Stomach (tissue), 9 donors: ENCODE results near the gene FOXS1. TPM values are rescaled to one million over a fixed set of nuclear protein-coding genes. Genes with fewer than 3 reads are reported as not detected.

ENCODE experiments used
- DNase-seq, 2 donors: peaks; one replicate each; pipeline versions ENCODE4 v3.0.0 to v3.0.0-alpha.2; 2013 to 2019
- H3K27ac ChIP-seq, 5 donors: fragments of 200-600 bp in 4 of 5; sonication (generic) in 4 of 5; one replicate each; pipeline ENCODE4 v1.5.1; 2013 to 2019; ENCODE audit warnings: mild to moderate bottlenecking in 1 of 5, moderate library complexity in 1 of 5
- H3K27me3 ChIP-seq, 3 donors: fragments of 200-600 bp; sonication (generic); one replicate each; pipeline ENCODE4 v1.5.1; 2017 to 2019; ENCODE audit warnings: mixed run types in 1 of 3
- H3K36me3 ChIP-seq, 4 donors: fragments of 200-600 bp; sonication (generic); 1 replicate in 3 of 4; 2 replicates in 1 of 4; pipeline ENCODE4 v1.5.1; 2016 to 2019
- H3K4me1 ChIP-seq, 4 donors: fragments of 200-600 bp; sonication (generic); one replicate each; pipeline ENCODE4 v1.5.1; 2016 to 2019
- H3K4me3 ChIP-seq, 4 donors: fragments of 200-600 bp; sonication (generic) in 3 of 4; one replicate each; pipeline ENCODE4 v1.5.1; 2016 to 2019; ENCODE audit warnings: mild to moderate bottlenecking in 1 of 4
- H3K9me3 ChIP-seq, 4 donors: fragments of 200-600 bp; sonication (generic); one replicate each; pipeline ENCODE4 v1.5.1; 2016 to 2019
- EP300 ChIP-seq: sonication (generic); formaldehyde crosslinking; IDR thresholded peaks from one replicate; pipeline ENCODE4 v1.6.1; 2017; ENCODE audit warnings: antibody characterized with exemption
- POLR2A ChIP-seq, 4 donors: fragments of 450-650 bp; IDR thresholded peaks; one replicate each; pipeline ENCODE4 v1.6.1; 2016; ENCODE audit warnings: antibody characterized with exemption in 4 of 4, control low read depth in 2 of 4, mild to moderate bottlenecking in 1 of 4, moderate library complexity in 1 of 4
- POLR2AphosphoS5 ChIP-seq, 3 donors: sonication (generic); formaldehyde crosslinking; IDR thresholded peaks; one replicate each; pipeline ENCODE4 v1.6.1; 2016; ENCODE audit warnings: antibody characterized with exemption in 3 of 3
- WGBS, 5 donors: extraction: QIAGEN DNeasy Blood & Tissue Kit in 3 of 5; methylation state at CpG; one replicate each; pipeline versions ENCODE4 v1.1.5 to v1.1.7; 2013 to 2018; 5-methylcytosine and 5-hydroxymethylcytosine counted together
- intact Hi-C: fragments of 100-400 bp; cut with DNase I; formaldehyde crosslinking; loops from one replicate; pipeline ENCODE4 v1.15.1; 2023; ENCODE audit warnings: low total_unique reads
- polyA plus RNA-seq, 3 donors: library from polyadenylated mRNA; stranded (reverse); fragments of 200-250 nt; gene quantifications; one replicate each; pipeline ENCODE4 v1.2.3, GENCODE V29; 2013
- total RNA-seq, 5 donors: library from RNA; depleted of rRNA; stranded (reverse); fragments of >200 nt; gene quantifications; one replicate each; pipeline versions ENCODE4 v1.1.0 to v1.2.3, GENCODE V29; 2014 to 2016
- TF ChIP-seq, protein P1 (sequence below), 7 experiments: fragments of 450-650 bp in 4 of 7; fragments of 200-600 bp in 3 of 7; sonication (generic) in 3 of 7; IDR thresholded peaks; one replicate each; pipeline ENCODE4 v1.5.1; 2016 to 2019; ENCODE audit warnings: antibody characterized with exemption in 7 of 7, control low read depth in 2 of 7, mild to moderate bottlenecking in 1 of 7
- donor health status: healthy with polysubstance abuse.
- donor health status: Bipolar disorder and iron deficiency.
- donor health status: healthy.

FOXS1 gene
- total and polyA plus RNA-seq, 8 donors = 0.43 to 1.1 (median 0.44) TPM; not detected in 5

DNA sequence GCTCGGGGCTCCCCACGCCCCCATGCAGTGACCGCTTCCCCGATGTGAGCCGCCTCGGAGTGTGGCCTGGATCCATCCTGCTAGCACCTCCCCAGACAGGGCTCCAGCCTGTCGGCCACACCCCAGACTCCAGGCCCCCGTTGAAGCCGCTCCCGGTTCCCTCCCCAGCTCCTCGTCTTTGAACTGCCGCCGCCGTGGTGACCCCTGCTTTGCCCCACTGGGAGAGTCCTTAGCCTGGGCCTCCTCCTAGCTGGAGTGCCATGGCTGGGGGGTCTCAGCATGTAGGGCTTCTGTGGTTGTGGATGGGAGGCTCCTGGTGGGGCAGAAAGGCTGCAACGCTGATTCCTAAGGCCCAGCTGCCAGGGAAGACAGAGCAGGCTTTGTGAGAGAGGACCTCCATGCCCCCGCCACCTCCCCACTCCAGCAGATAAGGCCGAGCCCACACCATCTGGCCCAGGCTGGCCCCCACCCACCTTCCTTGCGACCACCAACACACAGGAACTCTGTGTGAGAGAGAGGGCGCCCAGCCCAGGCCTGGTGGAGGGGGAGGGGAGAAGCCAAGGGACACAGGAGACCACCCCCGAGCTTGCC is 11.4 kb downstream of the FOXS1 start:
- H3K9me3 ChIP-seq = no peaks in the 10 kb centered on the region
- intact Hi-C loops = no loop called here

DNA sequence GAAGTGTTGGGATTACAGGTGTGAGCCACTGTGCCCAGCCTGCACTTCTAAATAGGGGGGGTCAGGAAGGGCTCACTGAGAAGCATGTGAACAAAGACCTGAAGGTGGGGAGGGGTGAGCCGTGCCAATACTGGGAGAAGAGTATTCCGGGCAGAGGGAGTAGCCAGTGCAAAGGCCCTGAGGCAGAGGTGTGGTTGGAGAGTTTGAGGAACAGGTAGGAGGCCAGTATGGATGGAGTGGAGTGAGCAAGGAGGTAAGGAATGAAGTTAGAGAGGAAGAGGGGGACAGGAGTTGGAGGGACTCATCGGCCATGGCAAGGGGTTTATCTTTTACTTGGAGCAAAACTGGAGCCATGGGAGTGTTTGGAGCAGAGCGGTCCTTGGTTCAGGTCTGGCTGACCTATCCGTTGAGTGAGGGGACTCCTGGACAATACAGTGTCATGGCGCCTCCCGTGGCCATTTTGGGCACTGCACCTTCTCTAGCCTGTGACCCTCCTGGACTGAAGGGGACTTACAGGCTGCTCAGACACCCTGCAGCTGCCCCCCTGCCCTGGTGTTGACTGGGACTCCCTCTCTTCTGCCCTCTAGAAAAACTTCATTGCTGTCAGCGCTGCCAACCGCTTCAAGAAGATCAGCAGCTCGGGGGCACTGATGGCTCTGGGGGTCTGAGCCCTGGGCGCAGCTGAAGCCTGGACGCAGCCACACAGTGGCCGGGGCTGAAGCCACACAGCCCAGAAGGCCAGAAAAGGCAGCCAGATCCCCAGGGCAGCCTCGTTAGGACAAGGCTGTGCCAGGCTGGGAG is 12.1 kb downstream of the FOXS1 start:
- no peaks in the 10 kb centered on the region for H3K36me3 ChIP-seq
- H3K4me3 ChIP-seq = no peak overlapping the region
- no peaks in the 10 kb centered on the region for H3K9me3 ChIP-seq
- TF ChIP-seq, protein P1, sequence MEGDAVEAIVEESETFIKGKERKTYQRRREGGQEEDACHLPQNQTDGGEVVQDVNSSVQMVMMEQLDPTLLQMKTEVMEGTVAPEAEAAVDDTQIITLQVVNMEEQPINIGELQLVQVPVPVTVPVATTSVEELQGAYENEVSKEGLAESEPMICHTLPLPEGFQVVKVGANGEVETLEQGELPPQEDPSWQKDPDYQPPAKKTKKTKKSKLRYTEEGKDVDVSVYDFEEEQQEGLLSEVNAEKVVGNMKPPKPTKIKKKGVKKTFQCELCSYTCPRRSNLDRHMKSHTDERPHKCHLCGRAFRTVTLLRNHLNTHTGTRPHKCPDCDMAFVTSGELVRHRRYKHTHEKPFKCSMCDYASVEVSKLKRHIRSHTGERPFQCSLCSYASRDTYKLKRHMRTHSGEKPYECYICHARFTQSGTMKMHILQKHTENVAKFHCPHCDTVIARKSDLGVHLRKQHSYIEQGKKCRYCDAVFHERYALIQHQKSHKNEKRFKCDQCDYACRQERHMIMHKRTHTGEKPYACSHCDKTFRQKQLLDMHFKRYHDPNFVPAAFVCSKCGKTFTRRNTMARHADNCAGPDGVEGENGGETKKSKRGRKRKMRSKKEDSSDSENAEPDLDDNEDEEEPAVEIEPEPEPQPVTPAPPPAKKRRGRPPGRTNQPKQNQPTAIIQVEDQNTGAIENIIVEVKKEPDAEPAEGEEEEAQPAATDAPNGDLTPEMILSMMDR (IDR thresholded peaks at IDR 0.05) = peak in 5 of 7 experiments; percentile 19 to 78 (median 64)
- TF ChIP-seq POLR2AphosphoS5 (IDR thresholded peaks at IDR 0.05) = no peak
- 44 to 70% (median 59%) methylated on average over 7 to 14 of the region's 14 CpGs for WGBS, 5 donors
- H3K27me3 ChIP-seq = peaks cover 0 to 20% (median 0%) of the 10 kb centered on the region in 3 donors
- intact Hi-C loops = no loop called here
- no peak overlapping the region for H3K27ac ChIP-seq
- peaks cover 10 to 28% (median 17%) of the 10 kb centered on the region in 4 donors for H3K4me1 ChIP-seq
- peak; percentile 66 to 81 for DNase-seq

More for the DNA sequence above, 11.4 kb downstream of the FOXS1 start:
- TF ChIP-seq, protein P1 (IDR thresholded peaks at IDR 0.05) = no peak
- TF ChIP-seq POLR2AphosphoS5 (IDR thresholded peaks at IDR 0.05) (no peak), EP300 (no peak), POLR2A (IDR thresholded peaks at IDR 0.05) (no peak)
- Histone ChIP-seq H3K36me3 (no peaks in the 10 kb centered on the region), H3K4me3 (no peak overlapping the region), H3K27ac (no peak overlapping the region), H3K4me1 (peaks cover 10 to 35% (median 17%) of the 10 kb centered on the region in 4 donors), H3K27me3 (peaks cover 0 to 20% (median 0%) of the 10 kb centered on the region in 3 donors)
- 50 to 66% (median 57%) methylated on average over 1 to 20 of the region's 20 CpGs for WGBS, 5 donors
- no peak for DNase-seq

DNA sequence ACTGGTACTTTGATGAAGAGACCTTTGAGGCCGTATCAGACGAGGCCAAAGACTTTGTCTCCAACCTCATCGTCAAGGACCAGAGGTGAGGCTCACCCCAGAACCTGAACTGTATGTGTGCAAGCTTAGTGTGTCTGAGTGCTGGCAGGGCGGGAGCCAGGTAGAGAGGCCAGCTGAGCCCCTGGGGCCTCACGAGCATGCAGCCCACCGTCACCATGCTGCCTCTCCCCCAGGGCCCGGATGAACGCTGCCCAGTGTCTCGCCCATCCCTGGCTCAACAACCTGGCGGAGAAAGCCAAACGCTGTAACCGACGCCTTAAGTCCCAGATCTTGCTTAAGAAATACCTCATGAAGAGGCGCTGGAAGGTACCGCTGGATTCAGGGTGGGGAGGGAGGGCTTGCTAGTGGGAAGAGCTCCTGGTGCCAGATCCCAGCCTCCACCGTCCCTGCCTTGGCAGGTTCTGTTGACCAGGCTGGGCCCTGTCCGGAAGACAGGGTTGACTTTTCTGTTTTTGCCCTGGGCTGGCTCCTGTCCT is 13.6 kb downstream of the FOXS1 start:
- H3K4me1 ChIP-seq = peaks cover 10 to 22% (median 12%) of the 10 kb centered on the region in 4 donors
- WGBS, 5 donors = 82 to 88% (median 85%) methylated on average over 11 to 17 of the region's 17 CpGs
- H3K9me3 ChIP-seq = no peaks in the 10 kb centered on the region
- H3K27ac ChIP-seq = no peak overlapping the region
- no peak for DNase-seq
- TF ChIP-seq, protein P1 (IDR thresholded peaks at IDR 0.05) = no peak
- TF ChIP-seq POLR2A (IDR thresholded peaks at IDR 0.05) = no peak
- TF ChIP-seq POLR2AphosphoS5 (IDR thresholded peaks at IDR 0.05) = no peak
- no peak for TF ChIP-seq EP300
- no peaks in the 10 kb centered on the region for H3K36me3 ChIP-seq
- H3K4me3 ChIP-seq = no peak overlapping the region
- peaks cover 0 to 20% (median 0%) of the 10 kb centered on the region in 3 donors for H3K27me3 ChIP-seq
- intact Hi-C loops = no loop called here

DNA sequence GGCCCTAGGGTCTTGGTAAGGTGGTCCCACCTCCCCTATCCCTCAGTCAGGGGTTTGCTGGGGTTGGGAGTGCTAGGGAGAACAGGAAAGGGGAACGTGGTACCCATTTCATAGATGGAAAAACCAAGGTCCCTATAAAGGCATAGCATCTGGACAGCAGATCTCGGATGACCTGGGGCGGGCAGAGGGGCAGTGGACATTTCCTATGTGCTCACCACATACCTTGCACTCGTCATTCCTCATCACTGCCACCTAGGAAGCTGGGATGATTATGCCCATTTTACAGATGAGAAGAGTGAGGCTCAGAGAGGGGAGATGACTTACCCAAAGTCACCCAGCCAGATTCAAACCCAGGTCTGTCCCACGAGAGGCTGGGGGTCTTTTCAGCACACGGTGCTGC is 14.2 kb downstream of the FOXS1 start:
- H3K27me3 ChIP-seq = peaks cover 0 to 20% (median 0%) of the 10 kb centered on the region in 3 donors
- H3K4me1 ChIP-seq = peaks cover 5 to 19% (median 7%) of the 10 kb centered on the region in 4 donors
- no peak overlapping the region for H3K4me3 ChIP-seq
- 76 to 90% (median 86%) methylated on average over 6 of the region's 6 CpGs for WGBS, 5 donors
- no peaks in the 10 kb centered on the region for H3K36me3 ChIP-seq
- no peak for DNase-seq
- intact Hi-C loops = no loop called here
- H3K27ac ChIP-seq = no peak overlapping the region
- H3K9me3 ChIP-seq = no peaks in the 10 kb centered on the region
- TF ChIP-seq POLR2AphosphoS5 (IDR thresholded peaks at IDR 0.05) (no peak), POLR2A (IDR thresholded peaks at IDR 0.05) (no peak), EP300 (no peak)
- TF ChIP-seq, protein P1 (IDR thresholded peaks at IDR 0.05) = no peak
